ENCODE results near the gene FBXL16. TPM values are rescaled to one million over a fixed set of nuclear protein-coding genes. Genes with fewer than 3 reads are reported as not detected.

The FBXL16 gene
- total and polyA plus RNA-seq, 9 of the 15 experiments (the other 6 are each of a cell fraction or from before 2014, with no cell fraction given): 0.21 to 8.2 (median 1.7) TPM

GRCh38 chr16:678858-679813 is 26.5 kb downstream of the FBXL16 start (continued):
- TF ChIP-seq ZNF639 (CRISPR knock-in tag; conservative IDR thresholded peaks at IDR 0.05 in 1 of 2, IDR thresholded peaks at IDR 0.05 in 1 of 2) (no peak), THRA (IDR thresholded peaks at IDR 0.05) (no peak), HNRNPH1 (optimal IDR thresholded peaks at IDR 0.05; ENCODE audit: low read depth, low read length) (no peak), ZNF75A (CRISPR knock-in tag; IDR thresholded peaks at IDR 0.05) (no peak), CXXC5 (CRISPR knock-in tag; IDR thresholded peaks at IDR 0.05) (0 out of 2 replicates have a peak, but pooled peaks have one; percentile 2), ZNF12 (CRISPR knock-in tag; IDR thresholded peaks at IDR 0.05) (no peak), NBN (IDR thresholded peaks at IDR 0.05; ENCODE audit: low read depth) (no peak), HMGN3 (IDR thresholded peaks at IDR 0.05; ENCODE audit: borderline replicate concordance, extremely low read depth, insufficient read length, low read depth, low read length) (peak; percentile 69), TAF1 (IDR thresholded peaks at IDR 0.05; ENCODE audit: control insufficient read depth, extremely low read depth, insufficient read depth, low read length, severe bottlenecking) (peak; percentile 49), DPF2 (IDR thresholded peaks at IDR 0.05) (peak; percentile 40; the same call in 1 of the 2 replicates), MECOM (CRISPR knock-in tag; IDR thresholded peaks at IDR 0.05) (no peak), SIN3A (IDR thresholded peaks at IDR 0.05; ENCODE audit: borderline replicate concordance in 2 of 2, control insufficient read depth in 1 of 2, low read depth in 2 of 2, low read length in 2 of 2) (peak in 1 of 2 experiments; percentile 53; a peak in 1 of 4 replicates)
- TF ChIP-seq, protein P1, sequence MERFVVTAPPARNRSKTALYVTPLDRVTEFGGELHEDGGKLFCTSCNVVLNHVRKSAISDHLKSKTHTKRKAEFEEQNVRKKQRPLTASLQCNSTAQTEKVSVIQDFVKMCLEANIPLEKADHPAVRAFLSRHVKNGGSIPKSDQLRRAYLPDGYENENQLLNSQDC (CRISPR knock-in tag; IDR thresholded peaks at IDR 0.05): no peak
- TF ChIP-seq, protein P2, sequence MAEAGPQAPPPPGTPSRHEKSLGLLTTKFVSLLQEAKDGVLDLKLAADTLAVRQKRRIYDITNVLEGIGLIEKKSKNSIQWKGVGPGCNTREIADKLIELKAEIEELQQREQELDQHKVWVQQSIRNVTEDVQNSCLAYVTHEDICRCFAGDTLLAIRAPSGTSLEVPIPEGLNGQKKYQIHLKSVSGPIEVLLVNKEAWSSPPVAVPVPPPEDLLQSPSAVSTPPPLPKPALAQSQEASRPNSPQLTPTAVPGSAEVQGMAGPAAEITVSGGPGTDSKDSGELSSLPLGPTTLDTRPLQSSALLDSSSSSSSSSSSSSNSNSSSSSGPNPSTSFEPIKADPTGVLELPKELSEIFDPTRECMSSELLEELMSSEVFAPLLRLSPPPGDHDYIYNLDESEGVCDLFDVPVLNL (CRISPR knock-in tag; IDR thresholded peaks at IDR 0.05; ENCODE audit: low read depth): 0 out of 2 replicates have a peak, but pooled peaks have one; percentile 25
- TF ChIP-seq, protein P3, sequence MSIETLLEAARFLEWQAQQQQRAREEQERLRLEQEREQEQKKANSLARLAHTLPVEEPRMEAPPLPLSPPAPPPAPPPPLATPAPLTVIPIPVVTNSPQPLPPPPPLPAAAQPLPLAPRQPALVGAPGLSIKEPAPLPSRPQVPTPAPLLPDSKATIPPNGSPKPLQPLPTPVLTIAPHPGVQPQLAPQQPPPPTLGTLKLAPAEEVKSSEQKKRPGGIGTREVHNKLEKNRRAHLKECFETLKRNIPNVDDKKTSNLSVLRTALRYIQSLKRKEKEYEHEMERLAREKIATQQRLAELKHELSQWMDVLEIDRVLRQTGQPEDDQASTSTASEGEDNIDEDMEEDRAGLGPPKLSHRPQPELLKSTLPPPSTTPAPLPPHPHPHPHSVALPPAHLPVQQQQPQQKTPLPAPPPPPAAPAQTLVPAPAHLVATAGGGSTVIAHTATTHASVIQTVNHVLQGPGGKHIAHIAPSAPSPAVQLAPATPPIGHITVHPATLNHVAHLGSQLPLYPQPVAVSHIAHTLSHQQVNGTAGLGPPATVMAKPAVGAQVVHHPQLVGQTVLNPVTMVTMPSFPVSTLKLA (conservative IDR thresholded peaks at IDR 0.05): peak in 1 of 2 experiments; percentile 55; a peak in 3 of 4 replicates

All from K562 (cell line).